Measurements from ENCODE around the gene SLC6A17.
A peak's percentile ranks its signal among the peaks of the same experiment; 100 is the strongest.

Gene SLC6A17

GRCh38 chr1:110209715-110210603, 59.7 kb downstream of the SLC6A17 start, which contains the start of gene KCNC4:
Gene KCNC4, plus strand, starts transcription at chr1:110210314. Its CDS starts 1,186 bp downstream, at chr1:110211500.
- peaks cover 22% of the 10 kb centered on the region for H3K4me1 ChIP-seq (ENCODE audit: insufficient read depth, low read length, severe bottlenecking)
- TF ChIP-seq EZH2 (IDR thresholded peaks at IDR 0.05; ENCODE audit: borderline replicate concordance, low read length) (no peak), CTCF (IDR thresholded peaks at IDR 0.05; ENCODE audit: low read length) (no peak)
- no peaks in the 10 kb centered on the region for H3F3A ChIP-seq (ENCODE audit: insufficient read depth, low read length)
- H3K36me3 ChIP-seq (ENCODE audit: insufficient read depth, low read length), result no peaks in the 10 kb centered on the region
- H3K9ac ChIP-seq (ENCODE audit: low read length), result peak within 1 kb of the TSS; percentile 70
- peak within 1 kb of the TSS; percentile 66 for H3K4me3 ChIP-seq (ENCODE audit: low read depth, low read length, poor library complexity, severe bottlenecking)
- H3K4me2 ChIP-seq (ENCODE audit: low read length), result peak within 1 kb of the TSS; percentile 83
- H3K27ac ChIP-seq (ENCODE audit: low read depth, low read length, poor library complexity, severe bottlenecking), result no peak within 1 kb of the TSS
- H4K20me1 ChIP-seq (ENCODE audit: insufficient read depth, low read length), result no peaks in the 10 kb centered on the region
- H3K79me2 ChIP-seq (ENCODE audit: insufficient read depth, low read length), result no peaks in the 10 kb centered on the region
- no peaks in the 10 kb centered on the region for H3K9me3 ChIP-seq (ENCODE audit: low read length)
- 0 out of 2 replicates have a peak within 1 kb of the TSS, but pooled peaks have one; percentile 4 for H2AFZ ChIP-seq (ENCODE audit: low read length)
- H3K9me2 ChIP-seq (ENCODE audit: low read depth, low read length), result no peaks in the 10 kb centered on the region
- H3K27me3 ChIP-seq (ENCODE audit: insufficient read depth, low read length), result peaks cover 16% of the 10 kb centered on the region; the same call in 1 of the 2 replicates

- Histone ChIP-seq H3F3A (ENCODE audit: insufficient read depth, low read length) (no peaks in the 10 kb centered on the region), H3K27ac (ENCODE audit: low read depth, low read length, poor library complexity, severe bottlenecking) (no peak overlapping the region), H3K9ac (ENCODE audit: low read length) (peak overlapping the region; percentile 70), H3K4me2 (ENCODE audit: low read length) (peak overlapping the region; percentile 83), H3K9me2 (ENCODE audit: low read depth, low read length) (no peaks in the 10 kb centered on the region), H2AFZ (ENCODE audit: low read length) (no peak overlapping the region), H3K36me3 (ENCODE audit: insufficient read depth, low read length) (no peaks in the 10 kb centered on the region), H4K20me1 (ENCODE audit: insufficient read depth, low read length) (no peaks in the 10 kb centered on the region), H3K27me3 (ENCODE audit: insufficient read depth, low read length) (peaks cover 16% of the 10 kb centered on the region; the same call in 1 of the 2 replicates), H3K9me3 (ENCODE audit: low read length) (no peaks in the 10 kb centered on the region), H3K4me1 (ENCODE audit: insufficient read depth, low read length, severe bottlenecking) (peaks cover 22% of the 10 kb centered on the region), H3K4me3 (ENCODE audit: low read depth, low read length, poor library complexity, severe bottlenecking) (peak overlapping the region; percentile 66), H3K79me2 (ENCODE audit: insufficient read depth, low read length) (no peaks in the 10 kb centered on the region)
- TF ChIP-seq CTCF (IDR thresholded peaks at IDR 0.05; ENCODE audit: low read length) (no peak), EZH2 (IDR thresholded peaks at IDR 0.05; ENCODE audit: borderline replicate concordance, low read length) (no peak)
Measured at GRCh38 chr1:110210604-110211495, 60.6 kb downstream of the SLC6A17 start.

GRCh38 chr1:110211496-110212168, 61.3 kb downstream of the SLC6A17 start:
- TF ChIP-seq EZH2 (IDR thresholded peaks at IDR 0.05; ENCODE audit: borderline replicate concordance, low read length) (no peak), CTCF (IDR thresholded peaks at IDR 0.05; ENCODE audit: low read length) (no peak)
- H3K79me2 ChIP-seq (ENCODE audit: insufficient read depth, low read length), result no peaks in the 10 kb centered on the region

More at GRCh38 chr1:110211496-110212168, 61.3 kb downstream of the SLC6A17 start:
- peaks cover 22% of the 10 kb centered on the region for H3K4me1 ChIP-seq (ENCODE audit: insufficient read depth, low read length, severe bottlenecking)
- H3K4me2 ChIP-seq (ENCODE audit: low read length), result peak overlapping the region; percentile 83
- peaks cover 16% of the 10 kb centered on the region; the same call in 1 of the 2 replicates for H3K27me3 ChIP-seq (ENCODE audit: insufficient read depth, low read length)
- no peaks in the 10 kb centered on the region for H3K9me3 ChIP-seq (ENCODE audit: low read length)
- H3F3A ChIP-seq (ENCODE audit: insufficient read depth, low read length), result no peaks in the 10 kb centered on the region
- H4K20me1 ChIP-seq (ENCODE audit: insufficient read depth, low read length), result no peaks in the 10 kb centered on the region
- no peaks in the 10 kb centered on the region for H3K36me3 ChIP-seq (ENCODE audit: insufficient read depth, low read length)
- no peak overlapping the region for H2AFZ ChIP-seq (ENCODE audit: low read length)
- H3K4me3 ChIP-seq (ENCODE audit: low read depth, low read length, poor library complexity, severe bottlenecking), result peak overlapping the region; percentile 66
- no peak overlapping the region for H3K27ac ChIP-seq (ENCODE audit: low read depth, low read length, poor library complexity, severe bottlenecking)
- H3K9me2 ChIP-seq (ENCODE audit: low read depth, low read length), result no peaks in the 10 kb centered on the region
- peak overlapping the region; percentile 70; the same call in 1 of the 2 replicates for H3K9ac ChIP-seq (ENCODE audit: low read length)
